Myocyte (in vitro differentiated cells): ENCODE data around the gene IMPDH2. TPM values are rescaled to one million over a fixed set of nuclear protein-coding genes. Genes with fewer than 3 reads are reported as not detected.

Experiments used
- DNase-seq: peaks from one replicate; pipeline ENCODE4 v3.0.0-alpha.2; 2012; ENCODE audit warnings: low read depth
- total RNA-seq: library from RNA; depleted of rRNA; stranded (reverse); fragments of >200 nt; gene quantifications from 2 replicates; pipeline ENCODE4 v1.2.3, GENCODE V29; 2014

Gene IMPDH2
- total RNA-seq, 1 donor from 2014 or later = 242 TPM

DNA sequence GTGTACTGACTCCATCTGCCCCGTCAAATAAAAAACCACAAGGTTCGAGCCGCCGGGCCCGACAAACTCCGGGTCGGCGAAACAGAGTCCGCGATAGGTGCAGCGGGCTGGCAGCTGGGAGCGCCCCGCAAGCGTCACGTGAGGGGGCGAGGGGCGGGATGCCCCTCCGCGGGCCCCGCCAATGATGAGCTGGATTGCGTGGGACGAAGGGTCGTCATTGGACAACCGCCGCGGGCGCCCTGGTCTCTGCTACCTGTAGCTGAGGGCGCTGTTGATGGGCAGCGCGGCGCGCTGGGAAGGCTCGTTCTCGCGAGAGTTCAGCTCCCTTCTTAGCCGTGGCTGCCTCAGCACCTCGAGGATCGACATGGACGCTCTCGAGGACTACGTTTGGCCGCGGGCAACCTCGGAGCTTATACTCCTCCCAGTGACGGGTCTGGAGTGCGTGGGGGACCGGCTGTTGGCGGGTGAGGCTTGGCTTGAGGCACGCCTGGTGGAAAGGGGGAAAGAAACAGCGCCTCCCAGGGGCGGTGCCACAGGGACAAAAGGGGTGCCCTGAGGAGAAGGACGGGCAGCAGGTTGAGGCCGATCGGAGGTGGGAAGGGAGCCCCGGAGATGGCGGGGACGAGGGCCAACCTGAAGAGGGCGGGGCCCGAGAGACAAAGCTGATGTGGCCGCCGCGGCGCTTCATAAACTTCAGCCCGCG lies 22.0 kb downstream of the IMPDH2 start, which contains the start of gene WDR6:
Gene WDR6, plus strand, starts transcription at position 324 of the 703 bp plus-strand sequence. Its CDS starts 41 bp downstream, at position 365.
- DNase-seq = peak; percentile 98

DNA sequence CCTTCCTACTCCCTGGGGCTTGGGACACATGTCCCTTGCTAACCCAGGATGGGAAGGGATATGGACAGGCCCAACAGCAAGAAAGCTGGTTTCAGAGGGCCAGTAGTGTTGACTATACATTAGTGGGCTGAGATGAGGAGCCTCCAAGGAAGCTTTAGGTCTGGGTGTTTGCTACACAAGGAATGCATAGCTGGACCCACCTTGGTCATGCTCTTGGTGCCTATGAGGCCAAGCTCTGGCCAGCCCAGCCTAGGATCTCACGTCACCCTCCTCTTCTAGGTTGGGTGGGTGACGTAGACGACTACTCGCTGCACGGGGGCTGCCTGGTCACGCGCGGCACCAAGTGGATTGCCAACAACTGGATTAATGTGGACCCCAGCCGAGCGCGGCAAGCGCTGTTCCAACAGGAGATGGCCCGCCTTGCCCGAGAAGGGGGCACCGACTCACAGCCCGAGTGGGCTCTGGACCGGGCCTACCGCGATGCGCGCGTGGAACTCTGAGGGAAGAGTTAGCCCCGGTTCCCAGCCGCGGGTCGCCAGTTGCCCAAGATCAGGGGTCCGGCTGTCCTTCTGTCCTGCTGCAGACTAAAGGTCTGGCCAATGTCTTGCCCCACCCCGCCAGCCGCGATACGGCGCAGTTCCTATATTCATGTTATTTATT lies 22.7 kb downstream of the IMPDH2 start:
- DNase-seq = peak; percentile 55

DNA sequence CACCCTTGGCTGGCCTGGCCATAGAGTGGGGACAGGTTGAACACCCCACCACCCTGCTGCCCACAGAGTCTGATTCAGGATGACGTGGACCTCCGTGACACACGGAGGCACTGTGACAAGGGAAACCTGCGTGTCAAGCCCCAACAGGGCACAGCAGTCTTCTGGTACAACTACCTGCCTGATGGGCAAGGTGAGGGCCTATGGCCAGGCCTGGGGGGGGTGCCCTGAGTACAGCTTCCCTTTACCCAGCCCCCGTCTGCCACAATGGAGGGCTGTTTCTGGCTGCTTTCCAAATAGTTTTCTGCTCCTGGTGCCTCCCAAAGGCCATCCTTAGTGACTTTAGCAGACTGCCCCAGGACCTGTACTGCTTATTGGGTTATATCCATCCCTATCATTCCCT lies 23.2 kb downstream of the IMPDH2 start:
- DNase-seq = no peak

DNA sequence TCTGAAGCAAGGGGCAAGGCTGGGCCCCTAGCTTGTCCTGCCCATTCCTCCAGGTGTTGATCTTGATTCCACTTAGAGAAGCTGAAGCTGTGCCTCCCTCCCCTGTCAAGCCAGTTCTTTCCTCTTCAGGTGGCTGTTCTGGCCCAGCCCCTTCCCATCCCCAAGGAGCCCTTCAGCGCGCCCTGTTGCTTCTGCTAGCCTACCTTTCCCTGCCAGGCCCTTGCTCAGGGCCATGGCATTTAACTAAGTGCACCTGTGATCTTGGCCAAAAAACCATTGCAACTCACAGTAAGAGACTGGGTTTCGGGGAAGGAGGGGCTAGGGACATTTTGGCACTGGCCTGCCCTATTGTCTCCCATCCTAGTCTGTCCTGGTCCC lies 23.9 kb downstream of the IMPDH2 start:
- DNase-seq = no peak

DNA sequence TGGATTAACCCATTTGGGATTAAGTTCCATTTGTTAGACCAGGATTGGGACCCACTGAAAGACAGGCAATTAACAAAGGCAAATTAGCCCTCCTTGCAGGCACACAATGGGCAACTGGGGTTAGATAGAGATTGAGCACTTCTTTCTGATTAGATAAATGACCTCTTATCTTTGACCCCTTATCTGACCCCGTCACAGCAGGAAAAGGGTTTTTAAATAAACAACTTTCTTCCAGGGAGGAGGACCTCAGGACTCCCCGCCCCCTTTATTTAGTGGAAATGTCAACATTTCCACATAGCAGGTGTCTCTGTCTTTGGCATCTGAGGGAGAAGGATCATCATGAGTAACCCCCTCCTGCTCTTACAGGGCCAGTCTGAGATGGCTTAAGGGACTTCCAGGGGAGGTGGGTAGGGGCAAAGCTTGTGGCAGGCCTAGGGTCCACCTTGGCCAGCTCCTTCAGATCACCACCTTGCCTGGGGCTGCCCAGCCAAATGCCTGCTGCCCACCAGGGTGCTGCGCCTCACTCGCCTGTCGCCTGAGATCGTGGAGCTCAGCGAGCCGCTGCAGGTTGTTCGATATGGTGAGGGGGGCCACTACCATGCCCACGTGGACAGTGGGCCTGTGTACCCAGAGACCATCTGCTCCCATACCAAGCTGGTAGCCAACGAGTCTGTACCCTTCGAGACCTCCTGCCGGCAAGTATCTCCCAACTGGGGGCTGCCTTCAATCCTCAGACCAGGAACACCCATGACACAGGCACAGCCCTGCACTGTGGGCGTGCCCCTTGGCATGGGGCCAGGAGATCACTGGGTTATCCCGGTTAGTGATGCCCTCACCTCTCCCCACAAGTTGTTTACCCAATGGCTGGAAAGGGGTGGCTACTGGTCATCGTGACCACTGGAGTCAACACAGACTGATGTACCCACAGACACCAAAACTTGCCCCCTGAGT lies 24.6 kb downstream of the IMPDH2 start:
- no peak for DNase-seq

DNA sequence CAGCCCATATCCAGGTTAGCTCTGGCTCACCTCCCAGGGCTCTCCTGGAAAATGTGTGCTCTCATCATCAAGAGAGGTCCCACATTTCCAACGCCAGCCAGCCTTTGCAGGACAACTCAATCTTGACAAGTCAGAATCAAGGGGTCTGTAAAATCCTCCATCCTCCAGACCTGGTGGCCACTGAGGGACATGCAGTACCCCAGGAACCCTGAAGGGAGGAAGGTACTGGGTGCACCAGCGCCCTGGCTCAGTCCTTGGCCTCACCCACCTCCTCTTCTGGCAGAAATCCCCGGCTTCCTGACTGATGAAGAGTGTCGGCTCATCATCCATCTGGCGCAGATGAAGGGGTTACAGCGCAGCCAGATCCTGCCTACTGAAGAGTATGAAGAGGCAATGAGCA lies 28.0 kb downstream of the IMPDH2 start:
- no peak for DNase-seq

DNA sequence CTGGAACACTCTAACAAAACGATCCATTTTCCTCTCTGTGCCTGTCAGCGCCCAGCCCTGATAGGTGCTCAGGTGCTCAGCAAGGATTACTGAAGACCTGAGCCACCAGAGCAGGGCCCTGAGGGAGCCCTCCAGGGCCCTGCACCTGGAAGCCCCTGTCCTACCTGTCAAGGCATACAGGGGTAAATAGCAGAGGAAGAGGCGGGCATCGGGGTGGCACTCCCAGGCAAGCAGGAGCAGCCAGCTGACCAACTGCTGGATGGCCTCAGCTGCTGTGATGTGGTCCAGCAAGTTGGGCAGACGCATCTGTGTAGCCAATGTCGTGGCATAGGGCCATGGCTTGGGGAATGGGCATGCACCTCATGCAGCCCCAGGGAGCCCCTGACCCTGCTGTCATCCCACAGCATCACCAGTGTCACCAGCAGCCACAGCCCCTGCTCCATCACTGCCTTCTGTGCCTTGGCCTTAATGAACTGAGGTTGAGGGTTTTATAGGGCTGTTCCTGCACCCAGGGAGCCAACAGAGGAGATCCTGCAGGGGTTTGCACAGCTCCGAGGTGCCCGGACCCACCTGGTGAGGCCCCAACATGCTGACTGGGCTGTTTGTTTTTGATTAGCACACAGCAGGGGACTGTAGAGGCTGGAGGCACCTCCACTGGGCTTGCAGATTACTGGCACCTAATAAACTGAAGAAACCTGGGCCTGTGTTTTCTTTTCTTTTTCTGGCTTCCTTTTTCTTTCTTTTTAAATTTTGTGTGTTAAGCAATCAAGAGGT lies 29.9 kb downstream of the IMPDH2 start:
- DNase-seq = no peak

DNA sequence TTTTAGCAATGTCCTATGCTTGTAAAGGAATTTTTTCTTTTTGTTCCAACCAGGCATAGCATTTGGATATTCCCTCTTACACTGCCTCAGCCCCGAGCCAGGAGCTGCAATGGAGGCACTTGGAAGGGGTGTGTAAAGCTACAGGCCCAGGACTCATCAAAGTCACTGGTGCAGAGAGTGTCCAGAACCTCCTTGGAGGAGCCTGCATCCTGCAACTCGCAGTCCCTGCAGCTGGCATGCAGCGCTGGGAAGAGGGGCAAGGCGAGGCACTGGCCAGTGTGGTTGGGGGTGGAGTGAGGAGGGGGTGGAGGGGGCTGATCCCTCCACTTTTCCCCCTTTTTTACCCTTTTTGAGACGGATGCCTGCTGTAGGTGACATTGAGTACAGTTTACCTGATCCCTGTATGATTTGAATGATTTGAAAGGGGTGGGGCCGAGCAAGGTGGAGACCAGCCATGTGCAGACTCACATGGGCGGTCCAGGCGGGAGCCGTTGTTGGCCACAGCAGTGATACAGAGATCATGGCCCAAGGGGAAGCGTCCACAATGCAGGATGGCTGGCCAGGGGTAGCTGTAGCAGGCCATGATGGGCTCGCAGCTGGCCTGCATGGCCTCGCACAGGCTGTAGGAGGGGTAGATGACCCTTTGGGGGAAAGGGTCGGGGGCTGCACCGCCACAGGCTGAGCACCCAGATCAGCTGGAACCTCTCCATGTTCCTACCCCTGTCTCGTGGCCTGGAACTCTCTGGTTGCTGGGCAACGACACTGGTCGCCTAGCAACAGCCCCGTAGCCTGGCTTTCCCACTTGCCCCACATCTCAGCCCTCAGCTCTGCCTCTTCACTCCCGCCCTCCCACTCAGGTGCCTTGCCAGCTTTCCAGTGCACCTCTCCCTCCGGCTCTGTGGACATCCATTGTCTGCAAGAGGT lies 31.2 kb downstream of the IMPDH2 start:
- DNase-seq = no peak

DNA sequence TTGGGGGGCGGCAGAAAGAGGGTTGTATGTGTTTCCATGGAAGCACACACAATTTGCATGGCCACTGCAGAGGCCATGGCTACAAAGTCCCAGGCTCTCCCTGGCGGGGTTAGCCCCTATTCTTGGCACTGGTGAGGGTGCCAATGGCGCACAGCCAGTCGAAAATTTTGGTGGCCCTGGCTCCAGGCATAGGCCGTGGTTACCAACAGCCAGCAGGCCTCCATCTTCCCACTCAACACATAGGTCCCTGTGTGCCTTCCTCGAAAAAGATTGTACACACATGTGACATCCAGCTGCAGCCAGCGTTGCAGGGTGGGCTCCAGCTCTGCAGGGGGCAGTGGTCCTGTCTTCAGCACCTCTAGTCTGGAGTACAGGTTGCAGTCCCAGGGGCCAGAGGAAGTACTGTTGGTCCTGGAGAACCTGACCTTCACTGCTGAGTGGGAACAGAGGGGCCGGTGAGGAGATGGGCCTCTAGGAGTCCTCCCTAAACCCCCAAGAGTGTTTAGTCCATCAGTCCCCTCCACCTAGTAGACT lies 32.0 kb downstream of the IMPDH2 start:
- DNase-seq = no peak

DNA sequence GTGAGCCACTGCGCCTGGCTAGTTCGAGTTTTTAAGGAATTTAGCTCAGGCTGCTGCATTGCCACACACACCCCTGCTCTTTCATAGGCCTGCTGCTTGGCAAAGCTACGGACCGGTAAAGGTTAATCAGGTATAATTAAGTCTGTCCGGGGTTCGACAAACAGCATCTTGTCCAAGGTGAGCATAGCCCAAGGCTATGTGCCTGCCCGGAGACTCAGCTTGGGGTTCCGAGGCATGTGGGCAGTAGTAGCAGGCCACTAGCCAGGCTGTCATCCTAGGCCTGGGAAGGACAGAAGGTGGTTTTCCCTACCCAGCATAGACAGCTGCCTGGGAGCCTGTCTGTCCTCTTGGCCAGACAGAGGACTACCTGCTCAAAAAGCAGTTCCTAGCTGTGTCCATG lies 32.6 kb downstream of the IMPDH2 start:
- DNase-seq = no peak

DNA sequence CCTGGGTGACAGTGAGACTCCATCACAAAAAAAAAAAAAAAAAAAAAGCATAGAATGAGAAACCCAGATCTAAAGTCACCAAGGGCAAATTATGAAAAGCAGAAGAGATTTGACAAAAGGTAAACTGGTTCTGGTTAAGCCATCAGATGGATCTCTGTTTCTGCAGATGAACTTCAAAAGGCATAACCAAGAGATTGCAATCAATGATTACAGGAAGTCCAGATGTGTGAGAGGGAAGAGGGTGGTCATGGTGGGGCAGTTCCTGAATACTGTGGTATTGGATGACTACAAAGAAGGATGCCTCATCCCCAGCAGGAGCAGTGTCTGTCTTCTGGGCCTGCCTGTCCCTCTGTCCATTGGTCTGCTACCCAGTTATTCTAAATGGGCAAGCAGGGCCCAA lies 35.4 kb downstream of the IMPDH2 start:
- DNase-seq = no peak

DNA sequence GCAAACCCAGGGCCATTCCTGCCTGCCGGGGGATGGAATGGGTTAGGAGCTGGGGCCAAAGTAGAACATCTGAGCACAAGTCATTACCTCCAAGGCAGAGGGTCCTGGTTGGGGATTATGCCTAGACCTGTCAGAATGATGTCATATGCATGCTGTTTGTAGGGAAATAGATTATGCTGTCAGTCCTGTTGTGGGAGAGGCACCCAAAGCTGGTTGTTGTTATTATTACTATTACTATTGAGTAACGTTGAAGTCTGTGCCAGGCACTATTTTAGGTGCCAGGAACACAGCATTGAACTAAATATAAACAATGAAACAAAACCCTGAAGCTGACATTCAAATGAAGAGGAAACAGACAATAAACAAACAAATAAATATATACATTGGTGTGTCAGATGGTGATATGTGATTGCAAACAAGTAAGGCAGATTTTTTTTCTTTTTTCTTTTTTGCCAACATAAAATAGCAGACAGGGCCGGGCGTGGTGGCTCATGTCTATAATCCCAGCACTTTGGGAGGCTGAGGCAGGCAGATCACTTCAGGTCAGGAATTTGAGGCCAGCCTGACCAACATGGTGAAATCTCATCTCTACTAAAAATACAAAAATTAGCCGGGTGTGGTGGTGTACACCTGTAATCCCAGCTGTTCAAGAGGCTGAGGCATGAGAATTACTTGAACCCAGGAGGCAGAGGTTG lies 37.2 kb downstream of the IMPDH2 start:
- DNase-seq = no peak

DNA sequence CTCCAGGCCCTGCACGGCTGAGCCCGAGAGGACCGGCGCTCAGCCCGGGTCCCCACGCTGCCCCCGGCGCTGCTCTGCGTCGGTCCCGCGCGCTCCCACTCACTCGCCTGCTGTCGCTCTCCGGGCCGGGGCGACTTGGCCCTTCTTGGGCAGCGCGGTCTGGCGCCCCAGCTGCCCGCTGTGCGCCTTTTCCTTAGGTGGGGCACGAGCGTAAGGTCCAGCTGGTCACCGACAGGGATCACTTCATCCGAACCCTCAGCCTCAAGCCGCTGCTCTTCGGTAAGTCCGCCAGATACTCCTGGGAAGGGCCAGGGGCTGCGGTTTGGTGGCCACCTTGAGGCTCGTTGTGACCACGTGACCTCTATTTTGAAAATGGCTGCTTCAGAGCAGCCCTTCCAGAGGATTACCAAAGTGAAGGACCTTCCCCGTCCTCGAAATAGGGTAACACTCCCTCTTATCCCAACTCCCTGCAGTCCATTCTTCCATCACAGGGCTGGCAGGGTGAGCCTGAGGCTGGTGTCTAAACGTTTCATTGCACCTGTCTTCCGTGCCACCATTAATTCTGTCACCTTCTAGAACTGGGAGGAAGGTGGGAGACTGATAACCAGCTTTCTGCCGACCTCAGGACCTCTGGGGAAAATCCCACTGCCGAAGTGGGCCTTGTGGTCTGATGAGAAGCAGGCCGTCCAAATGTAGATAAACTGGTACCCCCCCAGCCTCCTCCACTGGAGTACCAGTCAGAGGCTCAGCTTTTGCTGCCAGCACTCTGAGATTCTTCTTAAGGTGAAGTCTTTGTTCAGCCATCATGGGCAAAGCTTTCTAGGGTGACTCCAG lies 38.3 kb downstream of the IMPDH2 start:
- peak; percentile 53 for DNase-seq

DNA sequence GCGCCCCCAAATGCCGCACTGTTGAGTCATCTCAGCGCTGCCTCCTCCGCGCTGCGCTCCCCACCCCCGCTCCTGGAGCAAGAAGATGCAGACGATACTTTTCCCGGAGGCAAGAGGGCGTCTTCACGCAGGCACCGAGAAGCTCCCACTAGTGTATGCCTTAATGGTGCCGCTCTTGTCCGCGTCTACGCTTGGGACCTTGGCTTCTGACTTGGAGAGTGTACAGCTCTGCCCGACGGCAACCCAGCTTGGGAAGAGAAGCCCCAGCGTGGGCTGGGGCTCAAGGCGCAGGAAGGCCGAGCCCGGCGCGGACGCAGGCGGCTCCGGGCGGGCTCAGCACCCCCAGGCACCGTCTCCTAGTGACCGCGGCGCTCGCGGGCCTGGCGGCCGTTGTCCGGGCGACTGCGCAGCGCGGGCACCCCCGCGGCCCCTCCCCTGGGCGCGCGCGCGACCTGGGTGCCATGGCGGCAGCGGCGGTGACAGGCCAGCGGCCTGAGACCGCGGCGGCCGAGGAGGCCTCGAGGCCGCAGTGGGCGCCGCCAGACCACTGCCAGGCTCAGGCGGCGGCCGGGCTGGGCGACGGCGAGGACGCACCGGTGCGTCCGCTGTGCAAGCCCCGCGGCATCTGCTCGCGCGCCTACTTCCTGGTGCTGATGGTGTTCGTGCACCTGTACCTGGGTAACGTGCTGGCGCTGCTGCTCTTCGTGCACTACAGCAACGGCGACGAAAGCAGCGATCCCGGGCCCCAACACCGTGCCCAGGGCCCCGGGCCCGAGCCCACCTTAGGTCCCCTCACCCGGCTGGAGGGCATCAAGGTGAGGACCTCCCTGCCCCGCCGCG lies 39.2 kb downstream of the IMPDH2 start, which contains the start of gene P4HTM:
Gene P4HTM, plus strand, starts transcription at position 446 of the 840 bp plus-strand sequence. Its CDS starts 16 bp downstream, at position 462.
- peak; percentile 92 for DNase-seq

DNA sequence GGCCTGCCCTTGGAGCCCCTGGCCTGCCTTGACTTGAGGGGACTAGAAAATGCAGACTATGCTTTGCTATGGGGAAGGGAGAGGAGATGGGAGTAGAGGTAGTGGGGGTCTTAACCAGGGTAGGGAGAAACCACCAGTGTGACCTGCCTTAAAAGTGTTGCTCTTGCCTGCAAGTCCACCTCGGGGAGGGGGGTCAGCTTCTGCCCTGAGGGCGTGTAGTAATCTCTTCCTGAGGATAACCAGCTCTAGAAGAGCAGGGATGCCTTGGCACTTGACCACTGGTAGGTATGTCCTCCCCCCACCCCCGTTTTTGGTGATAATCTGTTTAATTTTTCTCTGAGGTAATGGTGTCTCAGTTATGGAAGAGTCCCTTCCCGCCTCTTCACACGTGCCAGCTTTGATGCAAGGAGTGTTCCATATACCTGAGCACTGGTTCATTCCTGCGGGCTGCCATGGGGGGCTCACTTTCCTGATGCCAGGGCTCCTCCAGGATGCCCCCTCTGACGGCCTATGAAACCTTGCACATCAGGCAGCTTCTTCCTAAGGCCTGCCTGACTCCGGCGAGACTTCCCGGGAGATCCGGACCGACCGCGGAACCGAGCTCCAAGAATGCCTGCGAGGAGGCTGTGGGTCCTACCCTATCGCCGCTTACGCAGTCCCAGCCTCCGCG lies 39.9 kb downstream of the IMPDH2 start:
- no peak for DNase-seq

DNA sequence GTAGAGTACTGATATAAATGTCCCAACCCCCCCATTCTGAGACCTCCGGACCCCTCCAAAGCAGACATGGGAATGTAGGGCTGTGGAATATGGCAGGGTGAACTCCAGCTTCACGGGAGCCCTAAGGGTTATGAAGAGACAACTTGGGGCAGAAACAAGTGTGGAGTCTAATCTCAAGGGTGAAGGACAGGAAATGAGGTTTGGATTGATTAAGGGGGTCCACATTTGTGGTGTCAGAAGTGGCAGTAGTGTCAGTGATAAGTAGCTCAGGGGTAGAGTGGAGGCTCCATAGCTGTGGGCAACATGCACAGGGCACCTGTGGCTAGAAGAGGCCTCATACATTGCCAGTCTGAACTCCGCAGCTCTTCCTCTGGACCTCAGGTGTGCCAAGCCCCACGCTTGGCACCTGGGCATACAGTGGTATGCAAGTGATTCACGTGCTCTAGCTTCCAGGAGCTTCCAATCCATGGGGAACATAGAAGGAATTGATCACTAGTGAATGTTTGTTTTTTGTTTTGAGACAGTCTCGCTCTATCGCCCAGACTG lies 43.3 kb downstream of the IMPDH2 start:
- DNase-seq = no peak
